Mucosa of descending colon (tissue), 3 donors: ENCODE data around the gene ACVR2B. TPM values are rescaled to one million over a fixed set of nuclear protein-coding genes. Genes with fewer than 3 reads are reported as not detected.

Experiments used
- ATAC-seq: fragments of 200-7000 bp; cut with Tn5 transposase; one replicate; pipeline ENCODE4 v1.9.1; 2020; ENCODE audit warnings: mild to moderate bottlenecking, moderate library complexity
- DNase-seq, 3 donors: peaks; one replicate each; pipeline ENCODE4 v3.0.0-alpha.2; 2020
- H3K36me3 ChIP-seq: fragments of 200-600 bp; one replicate; pipeline ENCODE4 v1.8.0; 2021; ENCODE audit warnings: low read depth, mild to moderate bottlenecking
- H3K4me1 ChIP-seq: fragments of 200-600 bp; one replicate; pipeline ENCODE4 v1.8.0; 2021; ENCODE audit warnings: low read depth, mild to moderate bottlenecking
- H3K4me3 ChIP-seq: fragments of 200-600 bp; one replicate; pipeline ENCODE4 v1.8.0; 2021; ENCODE audit warnings: mild to moderate bottlenecking
- H3K9me3 ChIP-seq: fragments of 200-600 bp; one replicate; pipeline ENCODE4 v1.8.0; 2021; ENCODE audit warnings: mild to moderate bottlenecking
- intact Hi-C, 2 donors: fragments of 100-400 bp; cut with DNase I in 1 of 2; cut with micrococcal nuclease in 1 of 2; formaldehyde crosslinking; loops; one replicate each; pipeline versions ENCODE4 v1.11.0 to v1.11.1; 2022; cut with DNase I, micrococcal nuclease
- total RNA-seq, 3 donors: library from RNA; stranded (reverse); fragmentation: NEBNext Ultra II Directional in 2 of 3; extraction: Animal tissue kit (Norgen Biotek cat#: 25700) in 2 of 3; gene quantifications; one replicate each; pipeline versions ENCODE4 v1.2.1 to v1.2.4, GENCODE V29; 2021 to 2023
- TF ChIP-seq, protein P1 (sequence below): fragments of 200-600 bp; IDR thresholded peaks from one replicate; pipeline ENCODE4 v1.8.0; 2022; ENCODE audit warnings: antibody characterized with exemption, mild to moderate bottlenecking
- donor health status: DM: no; HTN: no; CAD: no; lungs with moderate emphysema.
- donor health status: DM: no; HTN: no; CAD: no.
- donor health status: DM: no; HTN: yes; CAD: no.

Gene ACVR2B
- total RNA-seq, 3 donors from 2014 or later: 4.3 to 9.6 (median 7.8) TPM

DNA sequence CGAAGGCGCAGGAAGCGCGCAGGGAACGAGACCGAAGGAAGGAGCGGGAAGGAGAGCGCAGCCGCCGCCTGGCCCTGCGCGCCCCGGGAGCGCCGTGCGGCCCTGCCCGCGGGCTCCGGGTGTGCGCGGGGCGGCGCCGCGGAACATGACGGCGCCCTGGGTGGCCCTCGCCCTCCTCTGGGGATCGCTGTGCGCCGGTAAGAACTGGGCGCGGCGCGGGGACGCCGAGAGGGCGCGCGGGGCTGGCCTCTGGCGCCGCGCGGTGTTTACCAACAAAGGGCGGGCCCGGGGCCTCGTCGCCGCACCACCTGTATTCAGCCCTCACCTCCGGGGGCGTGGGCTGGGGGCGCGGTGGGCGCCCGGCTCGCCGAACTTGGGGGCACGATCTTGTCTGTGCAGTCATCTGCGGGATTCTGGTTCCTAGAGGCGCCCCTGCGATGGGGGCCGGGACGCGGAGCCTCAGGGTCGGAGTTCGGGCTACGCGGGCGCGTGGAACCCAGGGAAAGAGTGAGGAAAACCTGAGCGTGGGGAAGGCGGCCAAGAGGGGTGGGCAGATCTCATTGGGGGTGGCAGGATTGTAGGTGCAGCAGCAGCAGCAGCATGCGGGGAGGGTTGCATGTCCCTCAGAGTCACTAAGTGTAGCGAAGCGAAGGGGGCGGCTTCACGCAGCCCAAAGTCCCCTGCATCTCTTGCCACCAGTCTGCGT, 641 bp downstream of the ACVR2B start:
- peak; percentile 71 to 81 (median 73) for DNase-seq
- H3K36me3 ChIP-seq: no peaks in the 10 kb centered on the region
- H3K4me3 ChIP-seq: peak overlapping the region; percentile 55
- ATAC-seq: peak; percentile 74
- no peaks in the 10 kb centered on the region for H3K9me3 ChIP-seq
- H3K4me1 ChIP-seq: peaks cover 28% of the 10 kb centered on the region
- intact Hi-C loops: no loop called here
- TF ChIP-seq, protein P1, sequence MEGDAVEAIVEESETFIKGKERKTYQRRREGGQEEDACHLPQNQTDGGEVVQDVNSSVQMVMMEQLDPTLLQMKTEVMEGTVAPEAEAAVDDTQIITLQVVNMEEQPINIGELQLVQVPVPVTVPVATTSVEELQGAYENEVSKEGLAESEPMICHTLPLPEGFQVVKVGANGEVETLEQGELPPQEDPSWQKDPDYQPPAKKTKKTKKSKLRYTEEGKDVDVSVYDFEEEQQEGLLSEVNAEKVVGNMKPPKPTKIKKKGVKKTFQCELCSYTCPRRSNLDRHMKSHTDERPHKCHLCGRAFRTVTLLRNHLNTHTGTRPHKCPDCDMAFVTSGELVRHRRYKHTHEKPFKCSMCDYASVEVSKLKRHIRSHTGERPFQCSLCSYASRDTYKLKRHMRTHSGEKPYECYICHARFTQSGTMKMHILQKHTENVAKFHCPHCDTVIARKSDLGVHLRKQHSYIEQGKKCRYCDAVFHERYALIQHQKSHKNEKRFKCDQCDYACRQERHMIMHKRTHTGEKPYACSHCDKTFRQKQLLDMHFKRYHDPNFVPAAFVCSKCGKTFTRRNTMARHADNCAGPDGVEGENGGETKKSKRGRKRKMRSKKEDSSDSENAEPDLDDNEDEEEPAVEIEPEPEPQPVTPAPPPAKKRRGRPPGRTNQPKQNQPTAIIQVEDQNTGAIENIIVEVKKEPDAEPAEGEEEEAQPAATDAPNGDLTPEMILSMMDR: no peak

GRCh38 chr3:38454884-38455638, 1.4 kb downstream of the ACVR2B start:
- intact Hi-C loops: no loop called here
- ATAC-seq: peak; percentile 66

GRCh38 chr3:38455639-38456430, 2.1 kb downstream of the ACVR2B start:
- intact Hi-C loops: no loop called here
- TF ChIP-seq, protein P1: no peak
- Histone ChIP-seq H3K36me3 (no peaks in the 10 kb centered on the region), H3K4me1 (peaks cover 38% of the 10 kb centered on the region), H3K9me3 (no peaks in the 10 kb centered on the region), H3K4me3 (peak overlapping the region; percentile 55)
- ATAC-seq (no peak), DNase-seq (no peak)

More at GRCh38 chr3:38454884-38455638, 1.4 kb downstream of the ACVR2B start:
- peak; percentile 85 to 92 (median 91) for DNase-seq
- Histone ChIP-seq H3K9me3 (no peaks in the 10 kb centered on the region), H3K4me1 (peaks cover 33% of the 10 kb centered on the region), H3K36me3 (no peaks in the 10 kb centered on the region), H3K4me3 (peak overlapping the region; percentile 55)
- TF ChIP-seq, protein P1: no peak

GRCh38 chr3:38457111-38458003, 3.7 kb downstream of the ACVR2B start:
- TF ChIP-seq, protein P1: no peak
- no peak for DNase-seq
- ATAC-seq: no peak
- no peak overlapping the region for H3K4me3 ChIP-seq
- H3K36me3 ChIP-seq: no peaks in the 10 kb centered on the region
- intact Hi-C loops: no loop called here
- no peaks in the 10 kb centered on the region for H3K9me3 ChIP-seq
- peaks cover 38% of the 10 kb centered on the region for H3K4me1 ChIP-seq
